ENCODE results near the gene C14orf180. TPM values are rescaled to one million over a fixed set of nuclear protein-coding genes. Genes with fewer than 3 reads are reported as not detected.

The C14orf180 gene
- total RNA-seq, 2 donors from 2014 or later, result 19.4 TPM; not detected in 1

GRCh38 chr14:104564744-104565679 is 14.6 kb upstream of the C14orf180 start:
- Histone ChIP-seq H3K36me3 (replicated peaks in 1 of 2; ENCODE audit: insufficient read depth in 1 of 2, low read depth in 2 of 2) (no peaks in the 10 kb centered on the region), H3K9me3 (no peaks in the 10 kb centered on the region), H3K4me1 (peaks cover 5% of the 10 kb centered on the region), H3K27ac (no peak overlapping the region), H3K4me3 (no peak overlapping the region), H3K27me3 (no peaks in the 10 kb centered on the region)
- whole genome bisulfite sequencing, 2 donors, result 41 to 55% methylated on average over 7 to 30 of the region's 30 CpGs
- intact Hi-C loops (cut with DNase I), result loop anchor here (5.0 kb wide), 1 partner anchor 428 kb away; the partner anchor contains the start of gene KIF26A
- DNase-seq (no peak), ATAC-seq (no peak)
- TF ChIP-seq POLR2A (IDR thresholded peaks at IDR 0.05) (no peak), CTCF (IDR thresholded peaks at IDR 0.05) (no peak)

GRCh38 chr14:104567141-104567956 is 12.2 kb upstream of the C14orf180 start:
- Histone ChIP-seq H3K27me3 (no peaks in the 10 kb centered on the region), H3K9me3 (no peaks in the 10 kb centered on the region), H3K4me3 (no peak overlapping the region), H3K4me1 (peaks cover 5% of the 10 kb centered on the region), H3K27ac (no peak overlapping the region), H3K36me3 (replicated peaks in 1 of 2; ENCODE audit: insufficient read depth in 1 of 2, low read depth in 2 of 2) (no peaks in the 10 kb centered on the region)
- WGBS, 2 donors, result 45 to 57% methylated on average over 13 to 27 of the region's 27 CpGs
- intact Hi-C loops (cut with DNase I), result no loop called here
- DNase-seq, result no peak
- ATAC-seq, result no peak
- TF ChIP-seq CTCF (IDR thresholded peaks at IDR 0.05) (no peak), POLR2A (IDR thresholded peaks at IDR 0.05) (no peak)

- Histone ChIP-seq H3K27me3 (no peaks in the 10 kb centered on the region), H3K4me3 (no peak overlapping the region), H3K4me1 (peaks cover 5% of the 10 kb centered on the region), H3K27ac (no peak overlapping the region), H3K36me3 (replicated peaks in 1 of 2; ENCODE audit: insufficient read depth in 1 of 2, low read depth in 2 of 2) (no peaks in the 10 kb centered on the region), H3K9me3 (no peaks in the 10 kb centered on the region)
- 58 to 59% methylated on average over 6 to 9 of the region's 9 CpGs for WGBS, 2 donors
- TF ChIP-seq POLR2A (IDR thresholded peaks at IDR 0.05) (no peak), CTCF (IDR thresholded peaks at IDR 0.05) (no peak)
- intact Hi-C loops (cut with DNase I), result no loop called here
- ATAC-seq (no peak), DNase-seq (no peak)
Observed at GRCh38 chr14:104567957-104568225, 11.7 kb upstream of the C14orf180 start.

- ATAC-seq, result no peak
- intact Hi-C loops (cut with DNase I), result no loop called here
Observed at GRCh38 chr14:104568620-104569019, 10.9 kb upstream of the C14orf180 start.

More at GRCh38 chr14:104568620-104569019, 10.9 kb upstream of the C14orf180 start:
- no peak for DNase-seq
- no peak for TF ChIP-seq CTCF (IDR thresholded peaks at IDR 0.05)
- no peak for TF ChIP-seq POLR2A (IDR thresholded peaks at IDR 0.05)
- Histone ChIP-seq H3K9me3 (no peaks in the 10 kb centered on the region), H3K27me3 (no peaks in the 10 kb centered on the region), H3K4me1 (peaks cover 5% of the 10 kb centered on the region), H3K4me3 (no peak overlapping the region), H3K27ac (no peak overlapping the region), H3K36me3 (replicated peaks in 1 of 2; ENCODE audit: insufficient read depth in 1 of 2, low read depth in 2 of 2) (no peaks in the 10 kb centered on the region)
- 66 to 68% methylated on average over 3 to 10 of the region's 11 CpGs for WGBS, 2 donors
